Inflammatory macrophage treated with lipopolysaccharide for 4 hours (primary cell): ENCODE results near the gene ATL3.
A peak's percentile ranks its signal among the peaks of the same experiment; 100 is the strongest.
"Not testable (repeated sequence)": the region's sequence is repeated elsewhere in the genome, so short reads cannot be mapped to it uniquely, and the experiment has no call there.

ENCODE experiments used
- DNase-seq: peaks from one replicate; pipeline ENCODE4 v3.0.0-alpha.2; 2020

The ATL3 gene

DNA sequence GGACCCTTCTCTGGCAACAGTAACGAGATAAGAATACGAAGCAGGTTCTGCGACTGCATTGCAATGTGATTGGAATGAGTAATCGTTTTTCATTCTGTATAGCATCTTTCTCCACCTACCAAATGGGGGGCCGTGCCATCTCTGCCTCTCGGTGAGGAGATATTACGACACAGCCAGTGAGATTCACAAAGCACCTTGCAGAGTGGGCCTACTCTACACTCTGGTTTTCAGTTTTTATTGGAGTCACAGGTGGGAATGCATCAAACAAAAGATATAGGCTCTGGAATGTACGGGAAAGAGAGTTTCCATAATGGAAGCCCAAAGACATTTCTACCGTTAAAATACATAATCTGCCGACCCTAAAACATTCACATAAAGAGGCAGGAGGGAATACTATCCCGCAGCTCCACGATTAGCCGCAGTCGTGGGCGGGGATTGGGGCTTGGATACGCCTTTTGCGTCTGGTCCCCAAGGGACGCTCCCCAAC is 9.7 kb upstream of the ATL3 start:
- no peak for DNase-seq

DNA sequence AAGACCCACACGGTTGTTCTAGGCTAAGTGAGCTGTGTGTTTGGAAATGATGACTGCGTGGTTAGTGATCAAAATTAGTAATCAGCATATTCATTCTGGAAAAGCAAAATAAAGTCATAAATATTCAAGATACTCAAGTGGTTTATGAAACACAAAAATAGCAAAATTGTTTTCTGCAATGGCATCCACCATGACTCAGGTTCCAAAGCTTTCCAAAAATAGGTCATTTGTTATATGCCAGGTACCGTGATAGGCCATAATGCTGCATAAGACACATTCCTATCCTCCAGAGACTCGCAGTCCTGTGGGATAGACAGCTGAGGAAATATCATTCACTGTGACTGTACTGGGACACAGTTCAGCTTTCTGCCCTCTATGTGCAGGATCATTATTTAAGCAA is 2.4 kb upstream of the ATL3 start:
- DNase-seq, result no peak

DNA sequence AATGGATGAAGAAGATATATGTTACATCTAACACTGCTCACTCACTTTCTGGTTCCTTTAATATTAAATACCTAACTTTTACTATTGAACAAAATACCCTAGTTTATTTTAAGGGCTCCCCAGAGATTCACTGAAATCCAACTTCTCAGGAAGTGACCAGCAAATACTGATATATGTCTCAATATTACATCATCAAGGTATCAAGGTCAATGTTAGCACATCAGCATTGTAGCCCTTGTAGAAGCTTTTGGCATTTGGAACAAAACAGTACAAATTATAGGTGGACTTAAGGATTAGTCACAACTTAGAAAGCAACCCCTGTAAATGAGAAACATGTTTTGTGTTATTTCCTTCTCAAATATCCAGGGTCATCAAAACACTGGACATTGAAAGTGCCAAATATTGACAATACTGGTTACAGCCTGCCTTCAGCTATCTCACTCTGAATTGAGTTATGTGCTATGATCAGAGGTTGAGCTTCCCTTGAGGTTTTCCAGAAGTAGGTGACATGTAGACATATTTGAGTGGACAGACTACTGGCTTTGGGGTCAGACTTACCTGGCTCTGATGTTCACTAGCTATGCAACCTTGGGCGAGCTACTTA is 1.9 kb upstream of the ATL3 start:
- no peak for DNase-seq

DNA sequence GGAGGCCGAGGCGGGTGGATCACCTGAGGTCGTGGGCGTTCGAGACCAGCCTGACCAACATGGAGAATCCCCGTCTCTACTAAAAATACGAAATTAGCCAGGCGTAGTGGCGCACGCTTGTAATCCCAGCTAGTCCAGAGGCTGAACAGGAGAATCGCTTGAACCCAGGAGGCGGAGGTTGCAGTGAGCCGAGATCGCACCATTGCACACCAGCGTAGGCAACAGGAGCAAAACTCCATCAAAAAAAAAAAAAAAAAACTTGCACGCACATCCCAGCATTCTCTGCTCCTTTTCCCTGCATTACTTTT is 934 bp upstream of the ATL3 start:
- no peak for DNase-seq

DNA sequence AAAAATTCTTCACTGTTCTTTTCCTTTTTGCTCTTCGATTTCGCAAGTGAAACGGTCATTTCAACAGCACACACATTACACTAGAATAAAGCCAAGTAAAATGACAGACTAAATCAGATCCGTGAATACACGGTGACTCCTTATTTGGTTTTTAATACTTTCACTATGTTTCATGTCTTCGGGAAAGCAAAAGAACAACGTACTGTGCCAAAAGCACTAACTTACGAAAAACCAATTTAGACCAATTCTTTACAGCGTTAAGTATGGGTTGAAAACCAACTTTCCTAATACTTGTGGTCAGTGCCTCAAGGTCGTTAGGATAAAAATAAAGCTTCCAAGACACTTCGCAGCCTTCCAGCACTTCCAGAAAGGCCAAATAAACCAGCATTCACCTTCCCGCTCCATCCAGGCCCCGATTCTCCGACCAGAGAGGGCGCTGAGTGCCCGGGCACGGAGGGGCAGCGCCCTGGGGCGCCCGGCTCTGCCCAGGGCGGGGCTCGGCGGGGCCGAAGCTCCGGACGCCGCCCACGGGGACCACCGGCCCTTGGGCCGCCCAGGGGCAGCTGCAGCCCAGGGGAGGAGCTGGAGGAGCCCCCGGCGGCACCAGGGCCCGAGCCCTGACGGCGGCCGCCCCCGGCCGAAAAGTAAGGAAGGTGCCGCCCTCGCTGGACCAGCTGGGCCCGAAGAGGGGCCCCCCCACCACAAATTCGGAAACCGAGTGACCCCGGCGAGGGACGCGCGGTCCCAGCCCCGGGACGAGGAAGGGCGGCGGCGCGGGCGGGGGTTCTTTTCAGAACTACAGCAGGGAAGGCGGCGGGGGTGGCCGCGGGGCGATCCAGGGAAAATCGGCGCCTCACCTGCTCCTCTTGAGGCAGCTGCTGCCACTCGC is 499 bp downstream of the ATL3 start:
- peak; percentile 76 for DNase-seq

DNA sequence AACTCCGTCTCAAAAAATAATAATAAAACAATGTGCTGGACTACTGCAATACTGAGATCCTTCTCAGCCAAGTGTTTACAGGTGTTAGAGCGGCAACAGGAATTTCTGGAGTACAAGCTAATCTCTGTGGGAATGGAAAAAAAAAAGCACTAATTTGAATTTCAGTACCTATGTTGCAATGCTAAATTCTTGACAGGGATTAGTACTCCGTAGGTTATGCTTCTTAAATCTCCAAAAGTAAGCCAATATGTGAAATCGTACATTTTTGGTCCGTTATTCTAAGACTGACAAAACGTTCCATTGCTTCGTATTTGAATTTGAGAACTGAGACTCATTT is 1.1 kb downstream of the ATL3 start:
- DNase-seq, result no peak

DNA sequence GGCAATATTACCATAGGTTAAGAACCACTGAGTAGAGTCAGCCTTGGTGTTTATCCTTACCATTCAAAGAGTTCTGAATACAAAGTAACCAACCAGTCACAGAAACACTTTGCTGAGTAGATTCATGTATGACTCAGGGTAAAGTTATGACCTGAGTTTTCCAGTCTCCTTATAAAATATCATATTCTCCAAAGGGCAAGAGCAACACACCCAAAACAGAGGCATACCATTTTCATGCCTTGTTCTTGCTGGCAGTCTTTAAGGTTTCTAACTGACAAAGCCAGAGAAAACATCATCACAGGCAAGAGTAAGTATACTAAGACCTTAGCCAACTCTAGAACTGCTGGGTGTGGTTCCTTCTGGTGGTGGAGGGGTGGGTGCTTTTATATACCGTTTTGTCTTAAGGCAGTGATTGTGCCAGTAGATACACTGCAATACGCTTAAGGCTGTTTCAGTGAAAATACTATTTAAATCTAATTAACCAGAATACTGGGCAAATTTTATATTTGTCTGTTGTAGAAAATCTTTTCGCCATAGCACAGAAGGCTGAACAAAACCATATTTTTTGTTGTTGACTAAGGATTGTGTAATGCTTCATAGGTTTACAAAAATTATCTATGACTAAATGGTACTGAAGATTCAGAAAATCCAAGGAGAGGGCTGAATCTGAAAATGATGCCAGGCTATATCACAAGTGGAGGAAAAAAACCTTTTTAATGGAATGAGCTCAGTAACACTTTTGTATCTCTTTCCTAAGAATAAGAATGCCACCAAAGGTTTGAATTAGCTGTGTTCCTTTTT is 3.0 kb downstream of the ATL3 start:
- DNase-seq, result no peak

DNA sequence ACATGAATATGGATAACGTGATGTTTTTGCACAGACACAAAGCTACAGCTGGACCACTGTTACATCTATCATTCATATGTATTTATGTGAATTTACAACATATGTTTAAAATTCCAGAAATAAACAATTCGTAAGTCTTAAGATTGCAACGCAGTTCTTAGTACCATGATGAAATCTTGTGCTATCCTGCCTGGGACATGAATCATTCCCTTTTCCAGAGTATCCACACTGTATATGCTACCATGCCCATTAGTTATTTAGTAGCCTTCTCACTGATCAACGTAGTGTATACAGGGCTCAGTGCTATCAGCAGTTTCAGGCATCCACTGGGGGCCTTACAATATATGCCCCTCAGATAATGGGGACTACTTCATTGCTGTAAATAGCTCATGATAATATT is 4.3 kb downstream of the ATL3 start:
- DNase-seq, result no peak

DNA sequence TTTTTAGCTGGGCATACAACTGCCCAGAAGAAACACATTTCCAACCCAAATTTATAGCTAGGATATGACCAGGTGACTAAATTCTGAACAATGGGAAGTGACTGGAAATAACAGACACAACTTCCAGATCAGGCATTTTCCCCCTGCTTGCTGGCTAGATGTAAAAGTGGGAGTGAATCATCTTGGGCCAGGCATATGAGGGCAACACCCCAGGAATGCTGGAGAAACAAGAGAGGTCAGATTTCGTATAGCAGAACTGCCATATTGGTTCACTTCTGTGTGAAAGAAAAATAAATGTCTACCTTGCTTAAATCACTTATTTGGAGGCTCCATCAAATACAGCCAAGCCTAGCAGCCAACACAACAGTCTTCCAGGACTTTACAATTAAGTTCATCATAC is 7.4 kb downstream of the ATL3 start:
- no peak for DNase-seq

DNA sequence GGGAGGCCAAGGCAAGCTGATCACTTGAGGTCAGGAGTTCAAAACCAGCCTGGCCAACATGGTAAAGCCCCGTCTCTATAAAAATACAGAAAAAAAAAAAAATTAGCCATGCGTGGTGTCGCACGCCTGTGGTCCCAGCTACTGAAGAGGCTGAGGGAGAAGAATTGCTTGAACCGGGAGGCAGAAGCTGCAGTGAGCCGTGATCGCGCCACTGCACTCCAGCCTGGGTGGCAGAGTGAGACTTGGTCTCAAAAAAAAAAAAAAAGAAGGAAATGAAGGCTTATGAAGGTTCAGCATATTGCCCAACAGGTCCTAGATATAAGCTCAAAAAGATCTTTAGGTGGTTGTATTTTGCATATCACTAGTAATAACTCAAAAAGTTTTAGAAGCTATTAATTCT is 10.2 kb downstream of the ATL3 start:
- DNase-seq, result no peak

DNA sequence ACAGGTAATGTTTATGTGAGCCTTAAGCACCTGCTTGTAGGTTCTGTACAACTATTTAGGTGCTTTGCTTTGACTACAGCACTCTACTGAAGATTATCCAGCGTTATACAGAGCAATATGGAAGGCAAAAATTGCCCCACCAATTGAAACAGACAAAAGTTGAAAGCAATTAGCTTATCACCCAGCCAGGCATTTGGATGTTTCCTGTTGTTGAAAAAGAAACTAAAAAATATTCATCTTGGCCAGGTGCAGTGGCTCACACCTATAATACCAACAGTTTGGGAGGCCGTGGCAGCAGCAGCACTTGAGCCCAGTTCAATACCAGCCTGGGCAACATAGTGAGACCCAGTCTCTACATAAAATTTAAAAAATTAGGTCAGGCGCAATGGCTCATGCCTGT is 18.5 kb downstream of the ATL3 start:
- DNase-seq, result no peak

DNA sequence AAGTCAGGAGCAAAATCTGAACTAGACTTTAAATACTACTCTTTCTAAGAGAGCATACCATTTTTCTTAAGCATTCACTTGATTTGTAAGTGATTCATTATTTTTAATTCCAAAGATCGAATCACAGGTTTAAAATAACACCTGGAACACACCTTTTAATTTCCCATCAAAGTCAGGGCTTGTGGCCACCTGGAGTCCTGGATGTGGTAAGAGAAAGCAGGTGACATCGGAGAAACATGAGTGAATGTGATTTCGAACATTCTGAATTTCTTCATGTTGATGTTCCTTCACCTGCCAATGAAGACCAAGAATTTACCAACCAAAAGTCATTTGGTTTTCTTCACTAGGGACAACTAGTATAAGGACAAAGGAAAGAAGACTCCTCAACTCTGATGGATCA is 28.0 kb downstream of the ATL3 start:
- DNase-seq, result no peak

DNA sequence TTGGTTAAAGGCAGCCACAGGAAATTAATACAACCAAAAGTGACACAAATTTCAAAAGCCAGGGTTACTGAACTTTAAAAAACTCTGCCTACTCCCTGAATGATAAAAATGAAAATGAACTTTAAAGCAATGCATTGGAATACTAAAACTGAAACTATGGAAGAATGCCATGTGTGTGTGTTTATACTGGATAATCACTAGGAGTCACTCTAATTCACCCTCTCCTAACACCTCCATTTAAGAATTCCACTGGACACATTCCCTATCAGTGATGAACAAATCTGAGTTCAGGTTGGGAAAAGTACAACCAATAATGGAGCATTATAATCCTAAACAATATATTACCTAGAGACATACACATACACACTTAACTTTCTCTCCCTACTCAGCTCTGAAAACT is 29.4 kb downstream of the ATL3 start:
- DNase-seq, result no peak

DNA sequence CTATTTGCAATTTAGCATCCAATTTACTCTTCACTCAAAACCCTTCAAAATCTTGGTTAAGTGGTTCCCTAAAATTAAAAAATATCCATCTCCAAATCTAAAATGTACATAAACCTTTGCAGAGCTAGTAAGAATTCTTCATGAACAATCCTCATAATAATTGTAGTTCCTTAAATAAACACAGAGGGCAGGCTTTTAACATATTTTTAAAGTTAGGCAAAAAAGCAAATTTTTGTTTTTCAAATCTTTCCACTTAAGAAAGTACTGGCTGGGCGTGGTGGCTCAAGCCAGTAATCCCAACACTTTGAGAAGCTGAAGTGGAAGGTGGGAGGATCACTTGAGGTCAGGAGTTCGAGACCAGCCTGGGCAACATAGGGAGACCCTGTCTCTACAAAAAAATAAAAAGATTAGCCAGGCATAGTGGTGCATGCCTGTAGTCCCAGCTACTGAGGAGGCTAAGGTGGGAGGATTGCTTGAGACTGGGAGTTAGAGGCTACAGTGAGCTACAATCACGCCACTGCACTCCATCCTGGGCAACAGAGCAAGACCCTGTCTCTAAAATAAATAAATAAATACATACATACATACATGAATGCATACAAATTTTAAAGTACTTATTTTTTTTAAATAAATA is 31.9 kb downstream of the ATL3 start:
- DNase-seq, result peak; percentile 29

DNA sequence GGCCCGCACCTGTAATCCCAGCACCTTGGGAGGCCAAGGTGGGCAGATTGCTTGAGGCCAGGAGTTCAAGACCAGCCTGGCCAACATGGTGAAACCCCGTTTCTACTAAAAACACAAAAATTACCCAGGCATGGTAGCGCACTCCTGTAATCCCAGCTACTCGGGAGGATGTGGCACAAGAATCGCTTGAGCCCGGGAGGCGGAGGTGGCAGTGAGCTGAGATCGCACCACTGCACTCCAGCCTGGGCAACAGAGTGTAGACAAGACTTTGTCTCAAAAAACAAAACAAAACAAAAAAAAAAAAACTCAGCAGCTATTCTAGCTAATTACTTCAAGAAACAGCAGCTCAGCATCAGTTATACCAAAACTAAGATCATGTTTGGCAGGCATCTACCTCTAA is 32.7 kb downstream of the ATL3 start:
- not testable (repeated sequence) for DNase-seq

DNA sequence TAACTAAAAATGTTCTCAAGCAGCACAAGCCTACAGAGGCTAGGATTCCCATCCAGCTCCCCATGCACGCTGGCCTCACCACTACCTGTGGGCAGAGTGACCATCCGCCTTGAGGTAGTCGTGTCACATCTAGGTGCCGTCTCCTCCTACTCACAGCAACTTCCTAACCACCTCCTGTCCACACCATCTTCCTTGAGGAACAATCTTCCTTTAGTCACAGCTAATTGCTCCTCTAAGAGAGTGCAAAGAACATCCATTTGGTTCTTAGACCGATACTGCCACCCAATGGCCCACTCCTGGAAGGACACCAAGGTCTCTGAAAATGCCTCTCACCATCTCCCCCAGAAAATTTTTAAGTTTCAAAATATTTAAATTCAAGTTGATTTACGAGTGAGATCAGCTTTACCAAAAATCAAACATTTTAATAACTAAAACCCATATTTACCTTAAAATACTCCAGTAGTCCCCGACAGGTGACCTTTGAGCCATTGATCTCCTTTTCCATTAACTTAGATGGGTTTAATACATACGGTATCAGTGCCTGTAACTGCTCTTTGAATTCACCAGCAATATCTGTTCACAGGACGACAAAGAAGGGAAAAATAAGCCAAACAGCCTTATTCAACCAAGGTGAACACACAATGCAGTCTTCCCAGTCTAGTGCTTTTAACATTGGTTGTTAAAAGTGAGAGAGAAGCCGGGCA is 35.3 kb downstream of the ATL3 start:
- DNase-seq, result peak; percentile 61

DNA sequence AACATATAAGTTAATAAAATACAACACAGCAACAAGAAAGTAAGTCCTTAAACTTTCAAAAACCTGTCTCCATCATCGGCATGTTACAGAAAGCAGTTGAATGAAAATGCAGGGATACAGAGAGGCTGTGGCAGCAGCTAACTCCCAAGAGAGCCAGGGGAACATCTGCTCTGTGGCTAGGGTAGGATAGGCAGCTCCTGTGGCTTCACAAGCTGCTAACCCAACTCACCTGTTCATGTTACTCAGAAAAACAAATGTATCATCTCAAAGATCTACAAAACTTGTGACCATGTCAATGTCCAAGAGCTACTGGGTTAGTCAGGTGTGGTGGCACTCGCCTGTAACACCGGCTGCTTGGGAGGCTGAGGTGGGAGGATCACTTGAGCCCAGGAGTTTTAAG is 41.8 kb downstream of the ATL3 start:
- no peak for DNase-seq

DNA sequence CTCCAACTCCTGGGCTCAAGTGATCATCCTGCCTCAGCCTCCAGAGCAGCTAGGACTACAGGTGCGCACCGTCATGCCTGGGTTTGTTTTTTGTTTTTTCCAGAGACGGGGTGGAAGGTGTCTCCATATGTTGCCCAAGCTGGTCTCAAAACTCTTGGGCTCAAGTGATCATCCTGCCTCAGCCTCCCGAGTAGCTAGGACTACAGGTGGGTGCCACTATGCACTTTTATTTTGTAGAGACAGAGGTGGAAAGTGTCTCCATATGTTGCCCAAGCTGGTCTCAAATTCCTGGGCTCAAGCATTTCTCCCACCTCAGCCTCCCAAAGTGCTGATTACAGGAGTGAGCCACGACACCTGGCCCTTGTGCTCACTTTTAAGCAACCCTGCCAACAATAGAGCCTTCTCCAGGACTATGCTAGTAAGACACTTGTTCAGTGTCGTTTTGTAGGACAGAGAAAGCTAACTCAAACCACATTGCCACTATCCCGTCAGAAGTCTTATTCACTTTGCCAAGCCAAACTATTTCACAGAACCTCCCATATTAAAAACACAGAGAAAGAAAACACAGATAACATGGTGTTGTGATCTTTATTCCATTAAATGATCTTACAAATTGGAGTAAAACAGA is 47.5 kb downstream of the ATL3 start:
- DNase-seq, result no peak

DNA sequence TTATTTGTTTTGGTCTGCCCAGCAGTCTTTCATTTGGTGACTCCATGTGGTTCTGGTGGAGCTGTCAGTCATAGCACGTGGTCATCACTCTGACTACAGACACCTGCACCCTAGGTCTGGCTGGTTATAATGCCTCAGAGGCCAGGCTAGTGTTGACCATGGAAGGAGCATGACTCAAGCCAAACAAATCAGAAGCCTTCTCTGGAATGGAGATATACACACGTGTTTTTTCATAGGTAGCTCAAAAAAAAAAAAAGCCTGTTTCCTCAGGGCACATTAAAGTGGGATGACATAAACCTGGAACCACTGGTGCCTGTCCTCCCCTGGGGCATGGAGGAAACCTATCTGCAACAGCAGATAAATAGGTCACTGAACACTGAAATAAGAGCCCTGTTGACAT is 48.9 kb downstream of the ATL3 start:
- no peak for DNase-seq

DNA sequence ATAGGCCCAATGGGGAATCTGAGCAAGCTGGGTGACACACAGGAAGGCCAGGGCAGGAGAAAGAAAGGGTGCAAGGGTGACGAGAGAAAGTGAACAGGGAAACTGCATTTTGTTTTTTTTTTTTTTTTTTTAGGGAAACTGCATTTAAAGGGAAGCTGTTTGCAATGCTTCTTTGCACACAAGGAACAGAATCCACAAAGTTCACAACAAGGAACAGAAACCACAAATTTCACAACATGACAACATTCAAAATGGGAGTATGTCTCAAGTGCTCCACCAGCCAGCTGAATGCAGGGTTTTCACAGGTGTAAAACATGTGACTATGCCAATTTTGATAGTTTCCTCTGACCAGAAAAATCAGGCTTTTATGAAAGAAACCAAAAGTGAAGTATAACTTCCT is 50.1 kb downstream of the ATL3 start:
- peak; percentile 95 for DNase-seq

DNA sequence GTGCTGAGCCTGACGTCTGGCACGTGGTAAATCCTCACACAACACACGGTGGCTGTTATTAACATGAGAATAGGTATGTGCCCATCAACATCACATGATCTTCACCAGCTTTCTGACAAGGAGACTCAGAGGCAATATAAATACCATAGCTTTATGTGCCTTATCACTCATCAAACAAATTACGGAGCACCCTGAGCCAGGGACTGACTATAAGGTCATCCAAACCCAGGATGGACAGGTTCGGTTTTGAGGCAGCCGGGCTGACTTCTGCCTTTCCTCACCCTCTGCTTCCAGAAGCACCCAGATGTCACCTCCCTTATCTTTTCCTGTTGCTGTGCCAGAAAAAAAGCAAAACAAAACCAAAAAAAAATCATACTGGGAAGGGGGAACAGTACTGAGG is 51.2 kb downstream of the ATL3 start:
- DNase-seq, result no peak

DNA sequence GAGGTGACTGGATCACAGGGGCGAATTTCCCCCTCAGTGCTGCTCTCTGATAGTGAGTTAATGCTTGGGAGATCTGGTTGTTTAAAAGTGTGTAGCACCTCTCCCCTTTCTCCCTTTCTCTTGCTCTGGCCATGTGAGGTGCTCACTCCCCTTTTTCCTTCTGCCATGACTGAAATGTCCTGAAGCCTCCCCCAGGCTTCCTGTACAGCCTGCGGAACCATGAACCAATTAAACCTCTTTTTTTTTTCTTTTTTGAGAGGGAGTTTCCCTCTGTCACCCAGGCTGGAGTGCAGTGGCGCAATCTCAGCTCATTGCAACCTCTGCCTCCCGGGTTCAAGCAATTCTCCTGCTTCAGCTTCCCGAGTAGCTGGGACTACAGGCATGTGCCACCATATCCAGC is 53.5 kb downstream of the ATL3 start:
- not testable (repeated sequence) for DNase-seq
